ENCODE data around the gene IQSEC1. TPM values are rescaled to one million over a fixed set of nuclear protein-coding genes. Genes with fewer than 3 reads are reported as not detected.

IQSEC1 gene
- total RNA-seq, 1 experiment from 2014 or later: 7.7 TPM

DNA sequence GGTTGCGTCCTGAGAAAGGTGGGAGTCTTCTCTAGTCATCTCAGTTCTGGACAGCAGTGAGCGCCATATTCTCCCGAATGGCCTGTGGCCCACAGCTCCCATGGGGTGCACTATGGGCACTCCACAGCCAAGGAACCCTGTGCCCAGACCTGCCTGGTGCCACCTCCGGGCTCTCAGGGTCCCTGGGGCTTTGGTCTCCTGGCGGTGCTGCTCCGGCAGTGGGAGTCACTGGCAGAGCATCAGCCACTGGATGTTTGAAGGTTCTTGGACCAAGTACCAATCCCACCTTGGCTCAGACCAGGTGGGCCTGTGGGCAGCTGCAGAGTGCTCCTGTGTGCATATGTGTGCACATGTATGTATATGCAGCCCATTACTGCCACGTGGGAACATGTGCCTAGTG is 163.5 kb downstream of the IQSEC1 start:
- no peak for DNase-seq (ENCODE audit: low read depth)

DNA sequence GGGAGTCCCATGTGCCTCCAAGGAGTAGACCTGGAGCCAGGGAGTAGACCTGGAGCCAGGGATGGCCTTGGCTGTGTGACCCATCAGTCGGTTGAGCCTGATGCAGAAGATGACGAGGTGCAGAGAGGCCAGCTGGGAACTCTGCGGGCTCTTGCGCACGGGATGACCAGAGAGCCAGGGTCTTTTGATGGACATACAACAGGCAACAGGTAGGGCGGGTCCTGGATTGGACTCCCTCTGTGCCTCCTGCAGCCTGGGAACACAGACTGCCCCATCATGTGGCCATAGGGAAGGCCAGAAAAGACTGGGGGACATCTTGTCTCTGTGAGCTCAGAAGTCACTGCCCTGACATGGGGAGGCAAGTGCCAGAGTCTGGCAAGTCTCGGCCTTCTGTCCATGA is 164.4 kb downstream of the IQSEC1 start:
- DNase-seq (ENCODE audit: low read depth): no peak

DNA sequence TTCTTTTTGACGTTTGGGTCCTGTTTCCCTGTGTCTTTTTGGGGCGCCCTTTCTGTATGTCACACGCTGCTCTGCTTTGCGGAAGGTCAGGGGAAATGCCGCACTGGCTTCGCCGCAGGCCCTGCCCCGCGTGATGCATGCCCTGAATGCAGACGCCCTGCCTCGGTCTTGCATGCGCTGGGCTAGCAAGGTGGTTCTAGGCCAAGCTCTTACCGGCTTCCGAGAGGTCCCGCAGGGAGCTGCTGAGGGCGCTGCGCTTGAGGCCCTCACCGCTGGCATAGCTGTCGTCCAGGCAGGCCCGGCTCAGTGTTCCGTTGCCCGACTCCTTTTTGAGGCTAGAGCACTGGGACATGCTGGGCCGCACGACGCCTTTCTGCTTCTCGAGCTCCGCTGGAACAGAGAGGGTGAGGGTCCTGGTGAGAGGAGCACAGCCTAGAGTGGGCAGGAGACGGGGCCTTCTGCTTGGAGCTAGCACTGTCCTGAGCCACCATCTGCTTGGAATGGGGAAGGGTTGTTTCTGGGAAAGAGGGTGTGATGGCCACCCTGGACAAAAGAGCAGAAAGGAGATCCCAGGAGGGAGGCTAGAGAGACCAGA is 165.0 kb downstream of the IQSEC1 start:
- no peak for DNase-seq (ENCODE audit: low read depth)

DNA sequence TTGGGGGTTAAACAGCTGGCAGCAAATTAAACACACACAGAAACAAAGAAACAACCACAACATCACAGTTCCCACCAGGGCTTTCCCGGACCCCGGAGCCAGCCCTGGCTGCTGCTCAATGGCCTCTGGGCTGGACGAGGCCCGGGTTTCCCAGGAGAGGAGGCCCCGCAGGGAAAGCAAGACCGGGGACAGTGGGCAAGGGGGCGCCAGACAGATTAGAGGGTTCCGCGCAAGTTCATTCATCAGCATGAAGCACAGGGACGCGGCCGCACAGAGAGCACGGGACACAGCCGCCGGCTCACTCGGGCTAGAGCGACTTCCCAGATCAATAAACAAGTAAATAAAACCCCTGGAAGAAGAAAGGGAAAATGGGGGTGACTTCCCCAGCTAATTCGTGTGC is 165.5 kb downstream of the IQSEC1 start:
- DNase-seq (ENCODE audit: low read depth): no peak

DNA sequence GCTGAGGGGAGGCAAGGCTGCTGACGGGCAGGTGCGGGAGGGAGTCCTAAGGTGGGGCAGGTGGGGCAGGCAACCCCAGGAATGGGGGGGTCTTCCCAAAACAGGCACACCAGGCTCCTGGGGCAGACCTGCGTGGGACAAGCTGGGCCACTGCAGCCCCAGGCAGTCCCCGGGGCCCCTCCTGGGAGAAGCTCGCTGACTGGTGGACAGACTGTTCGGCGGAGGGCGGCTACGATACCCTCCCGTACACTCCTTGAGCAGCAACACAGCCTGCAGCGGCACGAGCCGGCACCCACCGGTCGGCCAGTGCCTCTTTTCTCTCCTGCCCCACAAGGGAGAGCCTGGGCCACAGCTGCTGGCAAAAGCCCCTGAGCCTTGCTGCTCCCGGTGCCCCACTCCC is 165.9 kb downstream of the IQSEC1 start:
- no peak for DNase-seq (ENCODE audit: low read depth)

DNA sequence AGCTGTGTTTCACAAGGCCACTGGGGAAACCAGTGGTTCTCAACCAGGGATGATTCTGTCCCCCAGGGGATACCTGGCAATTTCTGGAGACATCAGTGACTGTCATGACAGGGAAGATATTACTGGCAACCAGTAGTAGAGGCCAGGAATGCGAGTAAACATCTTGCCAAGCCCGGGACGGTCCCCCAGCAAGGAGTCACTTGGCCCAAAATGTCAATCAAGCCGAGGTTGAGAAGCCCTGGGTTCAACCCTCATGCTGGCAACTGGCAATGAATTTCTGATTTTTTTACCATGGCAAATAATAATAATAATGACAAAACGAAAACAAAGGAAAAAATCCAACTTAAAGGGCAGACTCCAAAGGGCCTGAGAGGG is 166.3 kb downstream of the IQSEC1 start:
- no peak for DNase-seq (ENCODE audit: low read depth)

DNA sequence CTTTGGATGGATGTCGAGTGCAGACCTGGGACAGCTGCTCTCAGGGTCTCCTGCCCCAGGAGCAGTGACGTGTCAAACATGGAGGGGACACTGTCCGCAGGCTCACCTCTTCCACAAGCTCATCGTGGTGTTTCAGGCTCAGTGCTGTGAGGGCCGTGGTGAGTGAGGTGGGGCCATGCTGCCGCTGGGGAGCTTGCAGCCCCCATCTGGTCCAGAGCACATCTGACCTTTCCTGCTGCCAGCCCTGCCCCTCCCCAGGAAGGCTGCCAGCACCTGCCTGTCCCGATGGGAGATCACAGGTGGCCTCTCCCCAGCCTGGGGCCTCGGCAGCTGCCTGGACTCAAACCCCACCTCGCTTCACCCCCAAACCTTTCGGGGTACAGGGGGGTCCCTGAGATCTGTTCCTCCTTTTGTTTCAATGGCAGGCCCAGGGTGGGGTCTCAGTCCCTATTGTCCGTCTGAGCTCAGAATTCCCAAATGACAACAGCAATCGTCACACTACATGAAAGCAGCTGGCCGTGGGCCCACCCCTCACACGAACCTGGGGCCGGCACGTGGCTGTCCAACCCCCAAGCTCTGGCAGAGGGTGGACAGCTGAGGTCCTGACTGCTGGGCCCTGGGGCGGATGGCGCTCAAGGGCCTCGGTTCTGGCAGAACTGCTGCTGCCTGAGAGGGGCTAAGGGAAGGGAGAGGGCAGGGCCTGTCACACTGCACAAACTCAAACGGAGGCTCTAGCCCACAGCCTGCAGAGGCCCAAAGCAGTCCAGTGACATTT is 166.9 kb downstream of the IQSEC1 start:
- no peak for DNase-seq (ENCODE audit: low read depth)

DNA sequence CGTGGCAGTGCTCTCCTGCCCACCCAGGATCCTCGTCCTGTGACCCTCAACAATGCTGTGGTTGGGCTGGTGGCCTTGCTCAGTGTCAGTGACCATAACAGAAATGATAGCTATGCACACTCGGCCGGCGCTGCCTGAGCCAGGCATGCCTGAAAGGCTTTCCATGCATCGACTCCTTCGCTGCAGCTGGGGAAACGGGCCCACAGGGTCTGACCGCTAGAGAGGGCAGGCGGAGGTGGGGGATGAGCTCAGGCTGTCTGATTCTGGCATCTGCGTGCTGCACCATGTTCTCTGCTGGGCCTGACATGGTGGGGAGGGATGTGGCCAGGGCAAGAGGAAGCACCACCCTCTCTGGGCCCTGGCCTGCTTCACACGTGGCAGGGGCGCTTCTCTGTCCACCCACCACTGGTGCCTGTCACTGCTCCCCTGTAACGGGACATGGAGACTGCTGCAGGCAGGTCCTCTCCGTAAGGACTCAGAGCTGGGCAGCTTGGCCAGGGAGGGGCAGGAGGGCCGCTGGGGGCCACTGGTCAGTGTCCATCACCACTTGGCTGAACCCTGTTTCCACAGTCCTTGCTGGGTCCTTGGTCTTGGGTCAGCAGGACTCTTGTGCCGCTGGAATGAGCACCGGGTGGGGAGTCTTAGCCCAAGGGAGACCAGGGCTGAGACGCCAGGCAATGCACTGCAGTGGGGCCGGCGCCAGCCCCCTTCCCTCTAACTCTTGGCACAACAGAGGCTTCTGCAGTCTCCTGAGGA is 167.7 kb downstream of the IQSEC1 start:
- no peak for DNase-seq (ENCODE audit: low read depth)

DNA sequence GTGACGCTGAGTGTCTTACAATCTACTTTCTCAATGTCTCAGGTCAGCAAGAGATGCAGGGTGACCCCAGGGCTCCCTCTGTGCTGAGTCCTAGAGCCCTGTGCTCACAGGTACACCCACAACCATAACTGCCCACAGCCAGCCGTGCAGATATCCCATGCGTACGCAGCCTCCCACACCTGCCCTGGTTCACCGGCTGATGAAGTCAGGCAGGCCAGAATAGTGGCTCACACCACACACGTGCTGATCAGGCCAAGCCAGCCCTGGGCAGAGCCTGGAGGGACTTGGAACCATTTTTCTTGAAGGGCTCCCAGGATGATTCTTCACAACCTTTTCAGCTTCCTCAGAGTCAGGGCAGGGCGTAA is 168.3 kb downstream of the IQSEC1 start:
- DNase-seq (ENCODE audit: low read depth): no peak

DNA sequence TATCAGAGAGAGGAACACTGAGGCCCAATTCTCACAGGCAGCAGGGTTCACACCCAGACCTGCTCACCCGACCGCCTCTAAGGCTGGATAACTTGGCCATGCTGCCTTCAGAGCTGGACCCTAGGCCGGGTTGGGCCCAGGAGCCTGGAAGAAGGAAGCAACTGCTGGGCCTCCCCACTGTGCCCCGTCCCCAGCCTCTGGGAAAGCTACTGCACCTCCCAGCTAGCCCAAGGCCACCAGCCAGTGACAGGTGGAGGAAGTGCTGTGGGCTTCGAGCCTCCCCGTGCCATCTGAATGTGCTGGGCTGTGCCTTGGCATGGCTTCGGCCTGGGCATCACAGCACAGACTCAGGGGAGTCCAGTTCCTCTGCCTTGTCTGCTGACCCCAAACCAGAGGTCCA is 169.3 kb downstream of the IQSEC1 start:
- DNase-seq (ENCODE audit: low read depth): no peak

DNA sequence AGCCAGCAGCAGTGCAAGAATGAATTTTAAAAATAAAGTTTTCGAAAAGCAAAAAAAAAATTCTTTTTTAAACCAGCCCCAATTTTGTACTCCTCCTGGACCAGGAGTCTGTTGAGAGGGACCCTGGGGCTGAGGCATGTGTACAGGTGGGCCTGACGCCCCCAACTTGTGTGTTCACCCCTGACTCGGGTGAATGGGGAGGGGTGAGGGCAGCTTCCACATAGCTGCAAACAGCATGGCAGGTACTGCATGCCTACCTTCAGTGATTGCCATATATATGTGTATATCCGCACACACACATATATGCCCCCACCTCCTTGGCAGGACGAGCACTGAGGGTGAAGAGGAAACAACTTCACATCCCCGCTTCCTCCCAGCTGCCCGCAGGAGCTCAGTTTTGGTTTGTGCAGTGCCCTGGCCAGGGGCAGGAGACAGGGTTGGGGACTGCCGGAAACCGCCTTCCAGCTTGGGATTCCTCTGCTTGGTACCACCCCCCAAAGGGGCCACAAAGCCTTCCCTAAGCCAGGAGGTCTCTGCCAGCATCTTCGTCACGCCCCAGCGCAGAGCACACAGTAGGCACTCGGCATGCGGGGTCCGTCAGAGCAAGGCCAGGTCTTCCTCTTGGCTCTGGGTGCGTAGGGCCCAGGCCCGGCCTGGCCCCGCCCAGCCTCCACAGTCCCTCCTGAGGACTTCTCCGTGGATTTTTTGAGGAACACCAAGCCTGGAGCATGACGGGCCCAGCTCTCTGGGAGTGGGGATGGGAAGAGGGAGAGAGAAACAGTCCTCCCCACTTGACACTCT is 170.0 kb downstream of the IQSEC1 start:
- no peak for DNase-seq (ENCODE audit: low read depth)

DNA sequence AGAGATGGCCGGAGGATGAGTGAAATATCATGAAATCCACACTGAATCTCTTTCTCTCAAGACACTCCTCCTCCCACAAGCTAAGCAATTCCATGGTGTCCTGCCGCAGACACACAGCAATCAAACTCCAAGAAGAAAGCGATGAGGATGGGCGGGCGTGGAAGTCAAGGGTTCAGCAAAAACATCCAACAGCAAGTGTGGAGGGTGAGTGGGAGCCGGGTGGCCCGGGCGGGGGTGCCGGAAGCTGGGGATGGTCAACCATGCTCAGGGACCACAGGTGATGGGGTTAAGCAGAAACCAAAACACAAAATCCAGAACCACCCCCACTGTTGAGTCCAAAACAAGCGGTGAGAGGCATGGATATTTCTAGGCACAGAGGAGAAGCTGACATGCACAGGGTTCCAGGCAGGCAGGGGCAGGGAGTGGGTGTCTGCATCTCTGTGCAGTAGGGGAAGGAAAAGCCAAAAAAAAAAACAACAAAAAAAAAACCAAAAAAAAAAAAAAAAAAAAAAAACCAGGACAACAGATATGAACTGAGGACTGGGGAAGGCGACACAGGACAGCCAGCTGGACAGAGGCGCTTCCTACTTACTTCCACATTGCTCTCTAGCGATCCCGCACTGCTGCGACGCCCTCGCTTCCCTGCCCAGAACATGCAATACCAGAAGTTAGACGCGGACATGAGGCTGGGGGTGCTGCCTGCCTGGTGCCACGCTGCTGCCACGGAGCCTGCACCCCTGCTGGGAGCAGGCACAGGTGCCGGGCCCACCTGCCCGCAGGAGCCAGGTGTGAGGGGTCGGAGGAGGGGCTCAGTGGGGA is 170.8 kb downstream of the IQSEC1 start:
- no peak for DNase-seq (ENCODE audit: low read depth)

DNA sequence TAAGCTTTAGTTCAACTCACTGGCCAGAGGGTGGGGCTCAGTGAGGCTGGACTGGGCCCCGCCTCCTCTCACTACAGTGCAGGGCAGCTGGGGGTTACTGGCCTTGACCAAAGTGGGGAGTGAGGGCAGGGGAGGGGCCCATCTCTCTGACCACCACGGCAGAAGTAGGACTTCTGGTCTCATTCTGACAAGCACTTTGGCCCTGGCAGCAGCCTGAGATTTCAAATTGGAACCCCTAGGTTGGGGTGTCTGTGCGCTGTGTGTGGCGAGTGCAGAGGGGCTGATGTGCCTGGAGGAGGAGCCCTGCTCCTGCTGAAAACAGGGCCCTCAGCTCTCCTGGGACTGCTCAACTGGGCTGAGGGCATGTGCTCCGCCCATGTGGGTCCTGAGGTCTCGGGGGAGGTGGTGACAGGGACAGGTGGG is 171.6 kb downstream of the IQSEC1 start:
- DNase-seq (ENCODE audit: low read depth): no peak

DNA sequence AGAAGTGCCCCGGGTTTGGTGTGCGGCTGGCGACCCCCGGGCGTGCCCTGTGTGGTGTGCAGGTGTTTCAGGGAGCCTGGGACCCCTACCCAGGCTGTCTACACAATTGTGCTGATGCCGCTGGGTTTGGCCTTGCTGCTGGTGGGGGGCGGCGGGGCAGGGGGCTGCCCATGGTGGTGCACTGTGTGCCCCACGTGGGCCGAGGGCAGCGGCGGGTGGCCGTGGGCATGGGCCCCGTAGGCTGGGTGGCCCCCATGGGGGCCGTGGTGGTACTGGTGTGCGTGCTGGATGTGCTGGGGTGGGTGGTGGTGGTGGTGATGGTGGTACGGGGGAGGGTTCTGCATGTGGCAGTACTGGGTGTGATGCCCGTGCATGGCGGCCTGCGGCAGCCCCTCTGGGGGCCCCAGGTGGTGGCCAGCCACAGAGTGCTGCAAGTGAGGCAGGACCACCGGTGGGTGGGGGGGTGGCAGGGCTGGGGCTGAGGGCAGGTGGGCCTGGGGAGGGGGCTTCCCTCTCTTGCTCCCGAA is 172.3 kb downstream of the IQSEC1 start:
- no peak for DNase-seq (ENCODE audit: low read depth)

DNA sequence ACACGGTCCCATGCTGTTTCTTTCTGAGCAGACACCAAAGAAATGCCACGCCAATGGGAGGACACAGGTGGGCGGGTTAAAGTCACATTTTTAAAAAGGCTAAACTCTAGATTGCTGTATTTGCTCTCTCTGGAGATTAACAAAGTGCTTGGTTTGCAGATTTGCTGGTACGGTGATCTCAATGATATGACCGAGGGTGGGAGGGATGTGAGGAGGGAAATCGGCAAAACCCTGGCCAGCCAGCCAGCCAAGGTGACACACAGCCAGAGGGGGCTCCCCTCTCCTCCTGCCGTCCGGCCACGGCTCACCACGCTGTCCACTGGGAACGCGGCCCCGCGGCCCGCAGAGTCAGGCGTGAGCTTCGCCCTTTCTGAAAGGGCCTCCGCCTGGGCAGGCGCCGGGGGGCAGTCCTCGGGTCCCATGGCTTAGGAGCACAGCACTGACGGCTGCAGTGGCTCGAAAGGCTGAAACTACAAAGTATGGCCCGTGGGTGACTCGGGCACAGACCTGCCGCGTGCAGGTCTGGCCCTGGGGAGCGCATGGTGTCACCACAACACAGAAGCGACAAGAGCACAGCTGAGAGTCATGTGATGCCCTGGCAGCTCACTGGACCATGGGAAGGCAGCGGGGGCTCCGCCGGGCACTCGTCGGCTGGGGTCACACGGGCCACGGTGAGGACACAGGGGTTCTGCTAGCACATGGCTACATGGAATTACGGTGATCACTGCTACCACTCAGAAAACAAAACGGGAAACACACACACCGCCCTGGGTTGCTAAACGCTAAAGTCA is 174.1 kb downstream of the IQSEC1 start:
- DNase-seq (ENCODE audit: low read depth): no peak

DNA sequence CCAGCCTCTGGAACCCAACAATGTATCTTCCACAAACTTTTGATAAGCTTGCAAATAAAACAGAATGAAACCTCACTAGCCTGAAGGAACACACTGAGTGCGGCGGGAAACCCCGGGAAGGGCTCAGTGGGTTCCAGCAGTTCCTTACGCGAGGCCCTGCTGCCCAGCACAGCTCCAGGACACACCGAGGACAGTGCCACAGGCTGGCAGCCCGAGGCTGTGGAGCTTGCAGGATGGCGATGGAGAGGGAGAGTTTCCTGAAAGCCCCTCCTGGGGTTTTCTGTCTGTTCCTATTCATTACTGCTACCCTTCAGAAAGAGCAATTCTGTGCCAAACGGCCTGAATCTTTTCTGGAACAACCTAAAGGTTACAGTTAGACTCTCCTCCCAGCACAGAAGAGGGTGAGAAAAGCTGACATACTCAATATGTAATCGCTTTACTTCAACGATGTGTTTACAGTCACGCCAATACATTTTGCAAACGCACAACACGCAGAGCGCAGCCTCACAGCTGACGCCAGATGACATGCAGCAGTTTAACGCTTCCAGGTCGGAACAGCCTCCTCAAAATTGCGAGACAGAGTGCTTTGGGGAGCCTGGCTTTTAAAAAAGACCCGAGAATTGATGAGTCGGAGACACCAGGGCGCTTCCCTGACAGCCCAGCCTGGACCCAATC is 174.8 kb downstream of the IQSEC1 start:
- no peak for DNase-seq (ENCODE audit: low read depth)

DNA sequence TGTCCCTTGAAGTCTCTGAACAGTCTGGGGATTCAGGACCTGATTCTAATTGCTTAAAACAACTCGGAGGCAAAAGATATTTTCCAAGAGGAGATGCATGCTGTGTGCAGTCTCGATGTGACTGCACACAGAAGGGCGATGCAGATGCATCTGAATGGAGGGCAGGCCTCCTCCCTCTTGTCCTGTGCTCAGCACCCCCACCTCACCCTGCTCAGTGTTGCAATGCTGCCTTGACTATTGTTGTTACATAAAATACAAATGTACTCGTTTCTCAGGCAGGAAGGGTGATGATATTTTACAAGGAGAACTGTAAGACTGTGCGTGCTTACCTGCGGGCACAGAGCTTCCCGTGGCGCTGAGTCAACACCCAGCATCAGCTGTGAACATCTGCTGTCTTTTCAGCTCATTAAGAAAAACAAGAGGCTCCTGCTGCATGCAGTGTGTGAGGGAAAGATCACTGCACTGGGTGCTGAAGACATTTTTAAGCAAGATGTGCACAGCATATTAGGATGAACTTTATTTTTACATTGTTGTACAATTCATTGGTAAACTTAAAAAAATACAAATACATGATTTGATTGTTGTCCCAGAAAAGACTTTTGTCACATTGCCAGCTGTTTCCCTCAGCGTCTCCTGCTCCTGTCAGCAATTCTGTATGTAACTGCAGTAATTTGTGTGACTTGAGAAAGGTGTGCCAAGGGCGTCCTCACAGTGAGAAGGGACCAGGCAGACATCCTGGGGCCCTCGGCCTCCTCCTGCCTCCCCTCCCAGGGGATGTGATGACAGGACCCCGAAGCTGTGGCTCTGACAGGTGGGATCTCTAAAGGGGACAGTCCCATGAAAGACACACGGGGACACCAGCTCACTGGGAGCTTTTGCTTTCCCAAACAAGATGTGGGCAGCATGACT is 175.6 kb downstream of the IQSEC1 start:
- no peak for DNase-seq (ENCODE audit: low read depth)
